Measurements from ENCODE around the gene SEPTIN12.
A peak's percentile ranks its signal among the peaks of the same experiment; 100 is the strongest.

SEPTIN12 gene

DNA sequence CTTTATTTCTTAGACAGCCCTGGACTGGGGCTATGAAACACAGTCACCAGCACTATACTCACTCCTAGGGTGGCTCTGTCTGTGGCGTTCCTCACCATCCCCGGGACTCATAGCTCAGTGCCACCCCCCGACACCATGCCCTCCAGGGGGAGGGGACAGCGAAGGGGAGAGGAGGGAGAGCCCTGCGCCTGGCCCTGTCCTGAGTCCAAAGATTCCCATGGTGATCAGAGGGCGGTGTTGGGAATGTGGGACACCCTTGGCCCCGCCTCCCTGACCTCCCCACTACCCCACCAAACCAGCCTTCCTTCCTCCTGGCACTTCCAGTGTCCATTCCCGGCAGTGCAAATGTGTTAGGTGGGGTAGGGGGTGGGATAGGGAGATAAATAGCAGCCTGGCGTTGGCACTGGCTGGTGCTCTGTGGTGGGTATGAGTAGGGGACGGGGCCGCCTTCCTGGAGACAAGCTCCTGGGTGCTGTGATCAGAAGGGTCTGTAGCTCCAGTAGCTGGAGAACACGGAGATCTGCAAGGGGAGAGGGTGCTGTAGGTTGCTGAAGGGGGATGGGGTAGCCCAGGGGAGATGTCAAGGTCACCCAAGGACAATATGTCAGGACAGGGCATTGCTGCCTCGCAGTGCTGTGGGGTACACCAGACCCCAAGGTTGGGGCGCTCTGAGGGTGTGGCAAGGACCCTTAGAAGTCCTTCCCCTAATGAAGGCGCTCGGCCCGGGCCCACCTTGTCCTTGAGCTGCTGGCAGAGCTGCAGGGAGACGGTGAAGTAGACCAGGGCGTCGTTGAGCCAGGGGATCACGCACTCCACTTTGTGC lies 9.0 kb upstream of the SEPTIN12 start:
- H3K9ac ChIP-seq (ENCODE audit: low read depth in 1 of 2, low read length in 2 of 2), result peak overlapping the region in 1 of 2 donors; percentile 34
- no peaks in the 10 kb centered on the region for H3K27me3 ChIP-seq (ENCODE audit: control insufficient read depth in 2 of 2, insufficient read depth in 2 of 2, low read length in 2 of 2)
- no peaks in the 10 kb centered on the region for H3K9me3 ChIP-seq (ENCODE audit: control insufficient read depth in 2 of 2, low read length in 2 of 2)
- peak overlapping the region in 1 of 2 donors; percentile 13 for H3K27ac ChIP-seq (ENCODE audit: low read depth in 2 of 2, low read length in 2 of 2)
- peaks cover 19 to 31% of the 10 kb centered on the region in 2 donors for H3K4me1 ChIP-seq (ENCODE audit: control insufficient read depth in 2 of 2, insufficient read depth in 2 of 2, low read length in 2 of 2)
- peak overlapping the region in 1 of 2 donors; percentile 30 for H3K4me3 ChIP-seq (ENCODE audit: low read length in 2 of 2)
- H3K36me3 ChIP-seq (ENCODE audit: control insufficient read depth in 2 of 2, insufficient read depth in 2 of 2, low read length in 2 of 2), result peaks cover 12 to 15% of the 10 kb centered on the region in 2 donors

DNA sequence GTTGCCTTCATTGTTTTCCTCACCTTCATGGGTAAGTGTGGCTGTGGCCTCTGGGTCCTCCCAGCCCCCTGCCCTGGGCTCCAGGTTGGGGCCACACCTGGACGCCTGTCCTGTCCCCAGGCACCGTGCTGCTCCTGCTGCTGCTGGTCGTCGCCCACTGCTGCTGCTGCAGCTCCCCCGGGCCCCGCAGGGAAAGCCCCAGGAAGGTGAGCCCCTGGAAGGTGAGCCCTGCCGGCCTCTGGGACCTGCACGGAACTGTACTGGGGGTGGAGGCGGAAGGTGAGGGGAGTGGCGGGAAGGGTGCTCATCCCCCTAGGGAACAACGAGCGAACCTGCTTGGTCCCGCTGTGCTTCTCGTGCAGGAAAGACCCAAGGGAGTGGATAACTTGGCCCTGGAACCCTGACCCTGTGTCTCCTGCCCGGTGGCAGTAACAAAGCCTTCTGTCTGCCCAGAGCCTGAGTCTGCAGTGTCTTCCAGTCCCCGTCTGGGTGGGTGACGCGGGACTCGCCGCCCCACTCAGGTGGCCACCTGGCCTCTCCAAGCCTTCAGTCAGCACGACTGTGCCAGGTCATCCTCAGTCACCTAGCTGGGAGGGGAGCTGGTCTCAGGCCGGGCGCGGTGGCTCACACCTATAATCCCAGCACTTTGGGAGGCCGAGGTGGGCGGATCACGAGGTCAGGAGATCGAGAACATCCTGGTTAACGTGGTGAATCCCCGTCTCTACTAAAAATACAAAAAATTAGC lies 7.9 kb upstream of the SEPTIN12 start:
- Histone ChIP-seq H3K27ac (ENCODE audit: low read depth in 2 of 2, low read length in 2 of 2) (peak overlapping the region; percentile 84 to 85), H3K36me3 (ENCODE audit: control insufficient read depth in 2 of 2, insufficient read depth in 2 of 2, low read length in 2 of 2) (peaks cover 12 to 15% of the 10 kb centered on the region in 2 donors), H3K9me3 (ENCODE audit: control insufficient read depth in 2 of 2, low read length in 2 of 2) (no peaks in the 10 kb centered on the region), H3K9ac (ENCODE audit: low read depth in 1 of 2, low read length in 2 of 2) (peak overlapping the region; percentile 75 to 84), H3K4me3 (ENCODE audit: low read length in 2 of 2) (peak overlapping the region; percentile 73 to 93), H3K4me1 (ENCODE audit: control insufficient read depth in 2 of 2, insufficient read depth in 2 of 2, low read length in 2 of 2) (peaks cover 10 to 21% of the 10 kb centered on the region in 2 donors), H3K27me3 (ENCODE audit: control insufficient read depth in 2 of 2, insufficient read depth in 2 of 2, low read length in 2 of 2) (no peaks in the 10 kb centered on the region)

DNA sequence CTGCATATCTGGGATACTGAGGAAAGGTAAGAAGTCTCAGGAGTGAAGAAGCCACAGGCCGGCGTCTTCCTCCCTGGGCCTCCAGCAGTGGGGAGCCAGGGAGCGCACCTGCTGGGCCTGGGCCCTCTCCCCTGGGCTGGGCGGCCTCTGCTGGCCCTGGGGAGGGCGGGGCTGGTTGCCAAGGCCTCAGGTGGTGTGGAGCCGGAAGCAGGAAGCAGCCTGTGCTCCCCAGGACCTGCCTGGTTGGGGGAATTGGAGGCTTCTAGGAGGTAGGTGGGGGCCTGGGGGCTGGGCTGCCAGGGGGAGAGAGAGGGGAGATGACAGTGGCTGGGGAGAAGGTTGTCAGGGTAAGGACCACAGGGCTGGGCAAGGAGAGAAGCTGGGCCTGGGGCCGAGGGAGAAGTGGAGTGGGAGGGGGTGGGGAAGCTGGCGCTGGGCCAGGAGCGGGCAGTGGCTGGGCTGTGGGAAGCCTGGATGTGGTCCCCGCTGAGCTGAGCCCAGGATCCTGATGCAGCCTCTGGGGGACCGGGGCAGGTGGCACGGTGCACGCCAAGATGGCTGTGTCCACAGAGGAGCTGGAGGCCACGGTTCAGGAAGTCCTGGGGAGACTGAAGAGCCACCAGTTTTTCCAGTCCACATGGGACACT lies 7.2 kb upstream of the SEPTIN12 start, which contains the start of gene SMIM22:
Gene SMIM22 (plus strand): TSS at position 189 of the 647 bp plus-strand sequence. CDS start 366 bp downstream, at position 555.
- Histone ChIP-seq H3K27me3 (ENCODE audit: control insufficient read depth in 2 of 2, insufficient read depth in 2 of 2, low read length in 2 of 2) (no peaks in the 10 kb centered on the region), H3K4me3 (ENCODE audit: low read length in 2 of 2) (peak within 1 kb of the TSS; percentile 73 to 93), H3K27ac (ENCODE audit: low read depth in 2 of 2, low read length in 2 of 2) (peak within 1 kb of the TSS; percentile 84 to 85), H3K9me3 (ENCODE audit: control insufficient read depth in 2 of 2, low read length in 2 of 2) (no peaks in the 10 kb centered on the region), H3K9ac (ENCODE audit: low read depth in 1 of 2, low read length in 2 of 2) (peak within 1 kb of the TSS; percentile 75 to 84), H3K36me3 (ENCODE audit: control insufficient read depth in 2 of 2, insufficient read depth in 2 of 2, low read length in 2 of 2) (peaks cover 12 to 15% of the 10 kb centered on the region in 2 donors), H3K4me1 (ENCODE audit: control insufficient read depth in 2 of 2, insufficient read depth in 2 of 2, low read length in 2 of 2) (peaks cover 3 to 14% of the 10 kb centered on the region in 2 donors)

DNA sequence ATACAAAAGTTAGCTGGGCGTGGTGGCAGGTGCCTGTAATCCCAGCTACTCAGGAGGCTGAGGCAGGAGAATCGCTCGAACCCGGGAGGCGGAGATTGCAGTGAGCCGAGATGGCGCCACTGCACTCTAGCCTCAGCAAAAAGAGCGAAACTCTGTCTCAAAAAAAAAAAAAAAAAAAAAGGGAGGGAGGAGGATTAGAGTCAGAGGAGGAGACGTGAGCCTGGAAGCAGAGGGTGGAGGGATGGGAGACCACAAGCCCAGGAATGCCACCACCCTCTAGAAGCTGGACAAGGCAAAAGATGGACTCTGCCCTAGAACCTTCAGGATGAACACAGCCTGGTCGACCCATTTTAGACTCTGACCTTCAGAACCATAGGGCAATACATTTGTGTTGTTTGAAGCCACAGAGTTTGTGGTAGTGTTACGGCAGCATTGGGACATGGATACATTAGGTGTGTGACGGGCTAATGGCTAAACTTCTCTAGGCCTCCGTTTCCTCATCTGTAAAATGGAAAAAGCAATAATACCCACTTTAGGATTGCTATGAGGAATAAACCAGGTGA lies 4.9 kb upstream of the SEPTIN12 start:
- Histone ChIP-seq H3K4me3 (ENCODE audit: low read length in 2 of 2) (no peak overlapping the region), H3K27ac (ENCODE audit: low read depth in 2 of 2, low read length in 2 of 2) (no peak overlapping the region), H3K4me1 (ENCODE audit: control insufficient read depth in 2 of 2, insufficient read depth in 2 of 2, low read length in 2 of 2) (peaks cover 0 to 15% of the 10 kb centered on the region in 2 donors), H3K9ac (ENCODE audit: low read depth in 1 of 2, low read length in 2 of 2) (no peak overlapping the region), H3K9me3 (ENCODE audit: control insufficient read depth in 2 of 2, low read length in 2 of 2) (no peaks in the 10 kb centered on the region), H3K27me3 (ENCODE audit: control insufficient read depth in 2 of 2, insufficient read depth in 2 of 2, low read length in 2 of 2) (no peaks in the 10 kb centered on the region), H3K36me3 (ENCODE audit: control insufficient read depth in 2 of 2, insufficient read depth in 2 of 2, low read length in 2 of 2) (peaks cover 5 to 6% of the 10 kb centered on the region in 2 donors)

DNA sequence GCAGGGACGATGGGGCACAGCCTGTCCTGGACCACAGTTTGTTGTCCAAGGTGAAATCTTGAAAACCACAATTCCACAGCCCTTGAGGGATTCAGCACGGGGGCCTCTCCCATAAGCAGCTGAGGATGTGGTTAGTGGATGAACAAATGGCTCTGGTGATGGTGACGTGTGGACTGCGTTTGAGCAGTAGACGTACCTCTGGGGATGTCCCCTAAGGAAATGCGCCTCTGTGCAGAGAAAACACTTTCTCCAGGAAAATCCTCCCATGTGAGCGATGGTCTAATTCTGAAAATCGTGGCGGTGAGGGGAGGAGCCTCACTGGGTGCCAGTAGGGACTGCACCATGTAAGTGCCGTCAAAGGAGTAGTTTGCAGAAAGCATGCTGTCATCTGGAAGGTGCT lies 2.7 kb upstream of the SEPTIN12 start:
- Histone ChIP-seq H3K4me1 (ENCODE audit: control insufficient read depth in 2 of 2, insufficient read depth in 2 of 2, low read length in 2 of 2) (peaks cover 0 to 4% of the 10 kb centered on the region in 2 donors), H3K4me3 (ENCODE audit: low read length in 2 of 2) (no peak overlapping the region), H3K9ac (ENCODE audit: low read depth in 1 of 2, low read length in 2 of 2) (no peak overlapping the region), H3K27ac (ENCODE audit: low read depth in 2 of 2, low read length in 2 of 2) (no peak overlapping the region), H3K27me3 (ENCODE audit: control insufficient read depth in 2 of 2, insufficient read depth in 2 of 2, low read length in 2 of 2) (peaks cover 0 to 2% of the 10 kb centered on the region in 2 donors), H3K9me3 (ENCODE audit: control insufficient read depth in 2 of 2, low read length in 2 of 2) (no peaks in the 10 kb centered on the region), H3K36me3 (ENCODE audit: control insufficient read depth in 2 of 2, insufficient read depth in 2 of 2, low read length in 2 of 2) (no peaks in the 10 kb centered on the region)

DNA sequence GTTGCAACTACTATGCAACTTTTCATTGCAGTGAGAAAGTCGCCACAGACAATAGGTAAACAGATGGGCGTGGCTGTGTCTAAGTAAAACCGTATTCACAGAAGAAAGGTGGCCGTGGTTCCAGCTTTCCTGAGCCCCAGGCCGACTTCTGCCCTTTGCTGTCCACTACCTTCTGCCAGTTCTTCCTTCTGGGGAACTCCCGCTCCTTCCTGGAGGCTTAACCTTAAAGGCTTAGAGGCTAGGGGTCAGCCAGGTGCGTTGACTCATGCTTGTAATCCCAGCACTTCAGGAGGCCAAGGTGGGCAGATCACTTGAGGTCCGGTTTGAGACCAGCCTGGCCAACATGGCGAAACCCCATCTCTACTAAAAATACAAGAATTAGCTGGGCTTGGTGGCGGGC lies 2.1 kb upstream of the SEPTIN12 start:
- Histone ChIP-seq H3K4me1 (ENCODE audit: control insufficient read depth in 2 of 2, insufficient read depth in 2 of 2, low read length in 2 of 2) (peaks cover 0 to 4% of the 10 kb centered on the region in 2 donors), H3K36me3 (ENCODE audit: control insufficient read depth in 2 of 2, insufficient read depth in 2 of 2, low read length in 2 of 2) (no peaks in the 10 kb centered on the region), H3K4me3 (ENCODE audit: low read length in 2 of 2) (no peak overlapping the region), H3K9me3 (ENCODE audit: control insufficient read depth in 2 of 2, low read length in 2 of 2) (no peaks in the 10 kb centered on the region), H3K27me3 (ENCODE audit: control insufficient read depth in 2 of 2, insufficient read depth in 2 of 2, low read length in 2 of 2) (peaks cover 0 to 2% of the 10 kb centered on the region in 2 donors), H3K9ac (ENCODE audit: low read depth in 1 of 2, low read length in 2 of 2) (no peak overlapping the region), H3K27ac (ENCODE audit: low read depth in 2 of 2, low read length in 2 of 2) (no peak overlapping the region)

DNA sequence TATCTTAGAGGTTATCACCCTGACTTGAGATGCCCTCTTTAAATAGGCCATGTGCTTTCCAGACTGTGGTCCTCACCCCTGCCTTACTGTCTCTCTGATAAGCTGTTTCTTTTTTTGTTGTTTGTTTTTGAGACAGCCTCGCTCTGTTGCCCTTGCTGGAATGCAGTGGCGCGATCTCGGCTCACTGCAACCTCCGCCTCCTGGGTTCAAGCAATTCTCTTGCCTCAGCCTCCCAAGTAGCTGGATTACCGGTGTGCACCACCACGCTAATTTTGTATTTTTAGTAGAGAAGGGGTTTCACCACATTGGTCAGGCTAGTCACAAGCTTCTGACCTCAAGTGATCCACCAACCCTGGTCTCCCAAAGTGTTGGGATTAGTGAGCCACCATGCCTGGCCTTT lies 765 bp upstream of the SEPTIN12 start:
- H3K4me1 ChIP-seq (ENCODE audit: control insufficient read depth in 2 of 2, insufficient read depth in 2 of 2, low read length in 2 of 2), result peaks cover 0 to 4% of the 10 kb centered on the region in 2 donors
- H3K27ac ChIP-seq (ENCODE audit: low read depth in 2 of 2, low read length in 2 of 2), result no peak overlapping the region
- no peaks in the 10 kb centered on the region for H3K36me3 ChIP-seq (ENCODE audit: control insufficient read depth in 2 of 2, insufficient read depth in 2 of 2, low read length in 2 of 2)
- no peak overlapping the region for H3K4me3 ChIP-seq (ENCODE audit: low read length in 2 of 2)
- no peaks in the 10 kb centered on the region for H3K9me3 ChIP-seq (ENCODE audit: control insufficient read depth in 2 of 2, low read length in 2 of 2)
- H3K27me3 ChIP-seq (ENCODE audit: control insufficient read depth in 2 of 2, insufficient read depth in 2 of 2, low read length in 2 of 2), result peaks cover 0 to 2% of the 10 kb centered on the region in 2 donors
- no peak overlapping the region for H3K9ac ChIP-seq (ENCODE audit: low read depth in 1 of 2, low read length in 2 of 2)

DNA sequence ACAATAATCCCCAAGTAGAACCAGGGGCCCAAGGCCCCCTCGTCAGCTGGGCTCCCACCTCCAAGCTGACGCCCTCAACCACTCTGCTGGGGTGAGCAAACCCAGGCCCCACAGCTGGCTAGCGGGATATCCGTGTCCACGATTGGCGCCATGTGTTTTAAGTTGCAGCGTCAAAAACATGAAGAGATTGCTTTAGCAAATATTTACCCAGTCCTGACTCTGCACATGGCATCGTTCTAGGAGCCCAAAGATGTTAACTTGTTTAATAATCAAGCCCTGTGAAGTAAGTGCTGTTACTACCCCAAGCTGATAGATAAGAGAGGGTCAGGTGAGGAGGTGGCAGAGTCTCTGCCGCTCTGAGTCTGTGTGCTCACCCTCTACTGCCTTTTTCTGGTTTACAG lies 344 bp upstream of the SEPTIN12 start:
- H3K9ac ChIP-seq (ENCODE audit: low read depth in 1 of 2, low read length in 2 of 2), result no peak overlapping the region
- no peaks in the 10 kb centered on the region for H3K36me3 ChIP-seq (ENCODE audit: control insufficient read depth in 2 of 2, insufficient read depth in 2 of 2, low read length in 2 of 2)
- H3K27ac ChIP-seq (ENCODE audit: low read depth in 2 of 2, low read length in 2 of 2), result no peak overlapping the region
- no peaks in the 10 kb centered on the region for H3K9me3 ChIP-seq (ENCODE audit: control insufficient read depth in 2 of 2, low read length in 2 of 2)
- peaks cover 0 to 2% of the 10 kb centered on the region in 2 donors for H3K27me3 ChIP-seq (ENCODE audit: control insufficient read depth in 2 of 2, insufficient read depth in 2 of 2, low read length in 2 of 2)
- H3K4me1 ChIP-seq (ENCODE audit: control insufficient read depth in 2 of 2, insufficient read depth in 2 of 2, low read length in 2 of 2), result peaks cover 0 to 4% of the 10 kb centered on the region in 2 donors
- no peak overlapping the region for H3K4me3 ChIP-seq (ENCODE audit: low read length in 2 of 2)

DNA sequence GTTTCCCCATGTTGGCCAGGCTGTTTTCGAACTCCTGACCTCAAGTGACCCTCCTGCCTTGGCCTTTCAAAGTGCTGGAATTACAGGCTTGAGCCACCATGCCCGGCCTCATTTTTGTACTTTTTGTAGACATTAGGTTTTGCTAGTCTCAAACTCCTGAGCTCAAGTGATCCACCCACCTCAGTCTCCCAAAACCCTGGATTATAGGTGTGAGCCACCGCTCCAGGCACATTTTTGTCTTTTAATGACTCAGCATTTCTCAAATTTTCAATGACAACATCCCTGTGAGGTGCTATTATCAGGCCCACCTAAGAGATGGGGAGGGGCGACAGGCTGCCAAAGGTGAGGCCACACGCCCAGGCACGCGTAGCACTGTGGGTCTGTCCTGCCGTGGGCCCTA lies 1.1 kb downstream of the SEPTIN12 start:
- H3K9ac ChIP-seq (ENCODE audit: low read depth in 1 of 2, low read length in 2 of 2), result no peak overlapping the region
- no peak overlapping the region for H3K27ac ChIP-seq (ENCODE audit: low read depth in 2 of 2, low read length in 2 of 2)

More for the DNA sequence above, 1.1 kb downstream of the SEPTIN12 start:
- Histone ChIP-seq H3K4me1 (ENCODE audit: control insufficient read depth in 2 of 2, insufficient read depth in 2 of 2, low read length in 2 of 2) (peaks cover 0 to 4% of the 10 kb centered on the region in 2 donors), H3K9me3 (ENCODE audit: control insufficient read depth in 2 of 2, low read length in 2 of 2) (no peaks in the 10 kb centered on the region), H3K4me3 (ENCODE audit: low read length in 2 of 2) (no peak overlapping the region), H3K27me3 (ENCODE audit: control insufficient read depth in 2 of 2, insufficient read depth in 2 of 2, low read length in 2 of 2) (peaks cover 0 to 2% of the 10 kb centered on the region in 2 donors), H3K36me3 (ENCODE audit: control insufficient read depth in 2 of 2, insufficient read depth in 2 of 2, low read length in 2 of 2) (no peaks in the 10 kb centered on the region)
